Adrenal gland (tissue), 12 donors: ENCODE results near the gene CACTIN. TPM values are rescaled to one million over a fixed set of nuclear protein-coding genes. Genes with fewer than 3 reads are reported as not detected.
A peak's percentile ranks its signal among the peaks of the same experiment; 100 is the strongest.

Source experiments
- DNase-seq, 7 donors: peaks; one replicate each; pipeline ENCODE4 v3.0.0-alpha.2; 2019 to 2020
- H3K27ac ChIP-seq, 5 donors: fragments of 200-600 bp; sonication (generic) in 4 of 5; 1 replicate in 3 of 5; 2 replicates in 2 of 5; pipeline versions ENCODE4 v1.5.1 to v1.8.0; 2016 to 2020; ENCODE audit warnings: mild to moderate bottlenecking in 1 of 5
- H3K27me3 ChIP-seq: fragments of 200-600 bp; 2 replicates; pipeline ENCODE4 v1.8.0; 2021
- H3K36me3 ChIP-seq, 2 donors: fragments of 200-600 bp; replicated peaks in 1 of 2; 1 replicate in 1 of 2; 2 replicates in 1 of 2; pipeline versions ENCODE4 v1.5.1 to v1.8.0; 2018 to 2022
- H3K4me1 ChIP-seq, 2 donors: fragments of 200-600 bp; replicated peaks in 1 of 2; 1 replicate in 1 of 2; 2 replicates in 1 of 2; pipeline versions ENCODE4 v1.5.1 to v1.8.0; 2018 to 2021
- H3K4me3 ChIP-seq, 4 donors: fragments of 200-600 bp; sonication (generic) in 3 of 4; one replicate each; pipeline ENCODE4 v1.5.1; 2016 to 2018
- H3K9me3 ChIP-seq, 3 donors: fragments of 200-600 bp; sonication (generic) in 1 of 3; replicated peaks in 1 of 3; 1 replicate in 2 of 3; 2 replicates in 1 of 3; pipeline versions ENCODE4 v1.5.1 to v1.8.0; 2016 to 2021
- POLR2A ChIP-seq, 2 donors: fragments of 450-650 bp; IDR thresholded peaks; one replicate each; pipeline ENCODE4 v1.6.1; 2017; ENCODE audit warnings: antibody characterized with exemption in 2 of 2, mild to moderate bottlenecking in 2 of 2, moderate library complexity in 1 of 2
- WGBS, 4 donors: extraction: QIAGEN DNeasy Blood & Tissue Kit in 2 of 4; methylation state at CpG; one replicate each; pipeline versions ENCODE4 v1.1.5 to v1.1.7; 2013 to 2017; 5-methylcytosine and 5-hydroxymethylcytosine counted together
- intact Hi-C, 2 donors: fragments of 100-400 bp; cut with DNase I; formaldehyde crosslinking; loops; one replicate each; pipeline versions ENCODE4 v1.14.1 to v1.15.0; 2022 to 2023
- polyA plus RNA-seq, 3 donors: library from polyadenylated mRNA; stranded (reverse); fragments of 200-250 nt in 2 of 3; fragments of 350-450 nt in 1 of 3; fragmentation: Illumina TruSeq in 1 of 3; extraction: RNeasy Lipid Tissue Mini Kit (QIAGEN cat#74804) in 1 of 3; gene quantifications; one replicate each; pipeline ENCODE4 v1.2.3, GENCODE V29; 2013 to 2014
- total RNA-seq, 9 donors: library from RNA; depleted of rRNA in 4 of 9; stranded (reverse); fragments of >200 nt in 4 of 9; fragments of 120-200 nt in 1 of 9; fragmentation: NEBNext Ultra II Directional in 1 of 9; extraction: Animal tissue kit (Norgen Biotek cat#: 25700) in 1 of 9; gene quantifications; one replicate each; pipeline versions ENCODE4 v1.1.0 to v1.2.4, GENCODE V29; 2013 to 2023
- TF ChIP-seq, protein P1 (sequence below), 6 experiments: fragments of 450-650 bp in 4 of 6; fragments of 200-600 bp in 2 of 6; sonication (generic) in 1 of 6; IDR thresholded peaks; 1 replicate in 5 of 6; 2 replicates in 1 of 6; pipeline versions ENCODE4 v1.5.1 to v1.8.0; 2016 to 2021; ENCODE audit warnings: antibody characterized with exemption in 6 of 6, mild to moderate bottlenecking in 2 of 6, moderate library complexity in 1 of 6
- donor health status: healthy with polysubstance abuse.
- donor health status: Bipolar disorder and iron deficiency.
- donor health status: DM: yes; HTN: yes; CAD: no.
- donor health status: DM: no; HTN: no; CAD: no.
- donor health status: DM: no; HTN: no; CAD: no.
- donor health status: DM: yes; HTN: yes; CAD: no.

The CACTIN gene
- total and polyA plus RNA-seq, 12 donors, result 5.0 to 78.4 (median 22.3) TPM

DNA sequence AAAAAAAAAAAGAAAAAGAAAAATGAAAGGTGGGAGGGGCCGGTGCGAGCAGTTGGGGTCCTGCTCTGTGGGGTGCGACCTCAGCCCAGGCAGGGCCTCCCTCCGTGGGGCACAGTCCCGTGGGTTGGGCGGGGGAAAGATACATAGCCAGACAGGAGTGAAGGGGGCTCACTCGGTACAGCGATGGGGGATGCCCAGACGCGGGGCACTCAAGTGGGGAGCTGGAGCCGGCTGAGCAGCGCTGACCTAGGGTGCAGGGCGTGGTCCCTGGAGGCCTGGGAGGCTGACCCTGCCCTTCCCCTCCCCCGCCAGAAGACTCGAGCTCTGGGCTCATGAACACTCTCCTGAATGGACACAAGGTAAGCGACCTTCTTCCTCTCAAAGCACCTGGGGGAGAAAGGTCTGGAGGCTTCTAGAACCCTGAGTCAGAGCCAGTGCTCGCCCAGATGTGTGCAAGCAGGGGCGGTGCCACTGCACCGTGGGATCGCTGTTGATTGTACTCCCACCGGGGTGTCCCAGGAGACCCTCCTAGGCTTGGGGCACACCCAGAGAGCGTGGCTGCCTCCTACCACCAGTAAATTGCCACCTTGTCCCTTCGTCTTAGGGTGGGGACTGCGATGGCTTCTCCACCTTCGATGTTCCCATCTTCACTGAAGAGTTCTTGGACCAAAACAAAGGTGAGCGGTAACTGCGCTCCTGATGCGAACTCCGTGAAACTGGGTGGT is 50.5 kb downstream of the CACTIN start:
- peaks cover 11 to 37% of the 10 kb centered on the region in 2 donors for H3K4me1 ChIP-seq
- peak overlapping the region in 1 of 4 donors; percentile 45 for H3K4me3 ChIP-seq
- TF ChIP-seq, protein P1, sequence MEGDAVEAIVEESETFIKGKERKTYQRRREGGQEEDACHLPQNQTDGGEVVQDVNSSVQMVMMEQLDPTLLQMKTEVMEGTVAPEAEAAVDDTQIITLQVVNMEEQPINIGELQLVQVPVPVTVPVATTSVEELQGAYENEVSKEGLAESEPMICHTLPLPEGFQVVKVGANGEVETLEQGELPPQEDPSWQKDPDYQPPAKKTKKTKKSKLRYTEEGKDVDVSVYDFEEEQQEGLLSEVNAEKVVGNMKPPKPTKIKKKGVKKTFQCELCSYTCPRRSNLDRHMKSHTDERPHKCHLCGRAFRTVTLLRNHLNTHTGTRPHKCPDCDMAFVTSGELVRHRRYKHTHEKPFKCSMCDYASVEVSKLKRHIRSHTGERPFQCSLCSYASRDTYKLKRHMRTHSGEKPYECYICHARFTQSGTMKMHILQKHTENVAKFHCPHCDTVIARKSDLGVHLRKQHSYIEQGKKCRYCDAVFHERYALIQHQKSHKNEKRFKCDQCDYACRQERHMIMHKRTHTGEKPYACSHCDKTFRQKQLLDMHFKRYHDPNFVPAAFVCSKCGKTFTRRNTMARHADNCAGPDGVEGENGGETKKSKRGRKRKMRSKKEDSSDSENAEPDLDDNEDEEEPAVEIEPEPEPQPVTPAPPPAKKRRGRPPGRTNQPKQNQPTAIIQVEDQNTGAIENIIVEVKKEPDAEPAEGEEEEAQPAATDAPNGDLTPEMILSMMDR (IDR thresholded peaks at IDR 0.05), result no peak
- TF ChIP-seq POLR2A (IDR thresholded peaks at IDR 0.05), result no peak
- H3K9me3 ChIP-seq, result no peaks in the 10 kb centered on the region
- DNase-seq, result no peak
- H3K27ac ChIP-seq, result peak overlapping the region in 3 of 5 donors; percentile 32 to 72 (median 40)
- intact Hi-C loops, result no loop called here
- H3K27me3 ChIP-seq, result no peaks in the 10 kb centered on the region
- 80 to 92% (median 86%) methylated on average over 15 to 29 of the region's 29 CpGs for WGBS, 4 donors
- no peaks in the 10 kb centered on the region for H3K36me3 ChIP-seq

DNA sequence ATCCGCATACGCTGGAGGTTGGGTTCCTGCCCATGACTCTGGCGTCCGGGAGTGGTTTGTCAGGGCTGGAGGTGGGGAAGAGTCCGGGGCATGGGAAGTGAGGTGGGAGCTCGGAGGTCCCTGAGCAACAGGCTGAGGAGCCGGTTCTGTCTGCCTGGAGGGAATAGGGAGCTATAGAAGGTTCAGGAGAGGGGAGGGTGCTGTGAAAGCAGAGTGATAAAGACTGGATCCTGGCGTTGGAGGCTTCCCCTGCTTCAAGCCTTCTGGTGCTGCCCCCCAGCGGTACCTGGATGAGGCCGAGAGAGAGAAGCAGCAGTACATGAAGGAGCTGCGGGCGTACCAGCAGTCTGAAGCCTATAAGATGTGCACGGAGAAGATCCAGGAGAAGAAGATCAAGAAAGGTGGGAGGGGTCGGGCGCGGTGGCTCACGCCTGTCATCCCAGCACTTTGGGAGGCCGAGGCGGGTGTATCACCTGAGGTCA is 51.3 kb downstream of the CACTIN start:
- DNase-seq, result no peak
- intact Hi-C loops, result no loop called here
- no peak overlapping the region for H3K4me3 ChIP-seq
- no peak overlapping the region for H3K27ac ChIP-seq
- no peaks in the 10 kb centered on the region for H3K9me3 ChIP-seq
- no peaks in the 10 kb centered on the region for H3K36me3 ChIP-seq
- peaks cover 11 to 31% of the 10 kb centered on the region in 2 donors for H3K4me1 ChIP-seq
- TF ChIP-seq, protein P1 (IDR thresholded peaks at IDR 0.05), result no peak
- no peak for TF ChIP-seq POLR2A (IDR thresholded peaks at IDR 0.05)
- no peaks in the 10 kb centered on the region for H3K27me3 ChIP-seq
- 89 to 95% (median 92%) methylated on average over 18 to 19 of the region's 19 CpGs for WGBS, 4 donors

DNA sequence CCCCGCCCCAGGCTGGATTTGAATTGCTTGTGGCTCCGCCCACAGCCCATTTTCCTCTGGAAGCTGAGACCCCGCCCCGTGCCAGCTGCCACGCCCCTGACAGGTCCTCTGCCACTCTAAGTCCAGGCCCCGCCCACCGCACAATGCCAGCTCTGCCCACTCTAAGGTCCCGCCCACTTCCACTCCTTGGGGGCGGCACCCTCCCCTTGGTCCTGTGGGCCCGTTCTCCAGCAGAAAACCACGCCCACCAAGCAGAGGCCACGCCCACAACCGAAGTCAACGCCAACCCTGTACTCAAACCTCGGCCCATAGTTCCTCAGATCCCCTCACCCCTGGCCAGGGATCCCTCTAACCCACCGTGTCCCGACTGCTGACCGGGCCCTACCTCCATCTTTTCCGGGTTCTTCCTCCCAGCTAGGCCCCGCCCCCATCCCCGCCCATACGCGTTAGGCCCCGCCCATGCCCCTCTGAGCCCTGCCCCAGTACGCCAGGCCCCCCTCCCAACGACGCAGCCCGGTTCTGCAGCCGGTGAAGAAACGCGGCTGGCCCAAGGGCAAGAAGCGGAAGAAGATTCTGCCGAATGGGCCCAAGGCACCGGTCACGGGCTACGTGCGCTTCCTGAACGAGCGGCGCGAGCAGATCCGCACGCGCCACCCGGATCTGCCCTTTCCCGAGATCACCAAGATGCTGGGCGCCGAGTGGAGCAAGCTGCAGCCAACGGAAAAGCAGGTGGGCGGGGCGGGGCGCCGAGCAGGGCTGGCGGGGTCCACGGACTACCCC is 52.5 kb downstream of the CACTIN start:
- intact Hi-C loops, result no loop called here
- H3K4me1 ChIP-seq, result peaks cover 11 to 25% of the 10 kb centered on the region in 2 donors

More for the DNA sequence above, 52.5 kb downstream of the CACTIN start:
- WGBS, 4 donors, result 53 to 81% (median 59%) methylated on average over 28 to 55 of the region's 55 CpGs
- H3K9me3 ChIP-seq, result no peaks in the 10 kb centered on the region
- TF ChIP-seq, protein P1 (IDR thresholded peaks at IDR 0.05), result no peak
- TF ChIP-seq POLR2A (IDR thresholded peaks at IDR 0.05), result no peak
- peak overlapping the region in 2 of 5 donors; percentile 29 to 91 for H3K27ac ChIP-seq
- DNase-seq, result peak; percentile 94 to 100 (median 98)
- no peaks in the 10 kb centered on the region for H3K27me3 ChIP-seq
- peak overlapping the region in 2 of 4 donors; percentile 81 to 84 for H3K4me3 ChIP-seq
- no peaks in the 10 kb centered on the region for H3K36me3 ChIP-seq
